GM21528 (cell line): ENCODE data around the gene LRRTM2.
"Not testable (repeated sequence)": the region's sequence is repeated elsewhere in the genome, so short reads cannot be mapped to it uniquely, and the experiment has no call there.

Experiments
- ATAC-seq: cut with Tn5 transposase; IDR thresholded peaks from one replicate; pipeline ENCODE4 v1.9.1; 2021; ENCODE audit warnings: mild to moderate bottlenecking, moderate library complexity; ENCODE audit not compliant: unreplicated experiment, low FRiP score

Gene LRRTM2

DNA sequence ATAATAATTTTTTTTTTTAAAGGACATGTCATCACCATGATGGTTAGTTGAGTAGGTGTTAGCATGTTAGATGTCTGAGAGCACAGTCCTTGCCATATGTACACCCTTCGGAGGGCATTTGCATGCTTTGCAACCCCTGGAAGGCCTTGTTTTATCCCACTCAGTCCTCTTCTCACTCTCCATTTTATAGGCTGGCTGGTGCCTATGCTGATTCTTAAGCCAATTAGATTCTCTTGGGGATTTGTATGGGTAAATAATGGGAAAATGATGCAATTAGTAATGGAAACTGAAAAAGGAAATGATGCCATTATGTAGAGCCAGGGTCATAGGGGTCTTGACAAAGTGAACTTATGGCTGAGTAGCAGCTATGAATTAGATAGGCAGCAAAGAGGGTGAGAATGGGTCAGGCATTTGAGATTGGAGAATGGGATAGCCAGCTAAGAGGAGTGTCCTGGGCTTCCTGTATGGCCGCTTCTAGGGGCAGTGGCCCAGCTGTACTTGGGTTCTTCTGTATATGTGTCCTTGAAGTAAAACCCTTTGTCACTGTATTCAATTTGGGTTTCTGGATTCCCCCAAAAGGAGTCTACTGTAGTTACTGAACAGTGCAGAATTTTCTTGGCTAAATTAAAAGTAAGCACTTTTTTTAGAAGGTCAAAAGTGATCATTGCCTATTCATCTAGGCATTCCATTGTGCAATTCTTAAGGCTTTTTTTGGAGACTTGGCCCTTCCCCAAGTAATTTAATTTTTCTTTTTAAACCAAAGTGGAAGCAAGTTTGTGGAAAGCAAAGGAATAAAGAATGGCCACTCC, 31.6 kb downstream of the LRRTM2 start:
- ATAC-seq = no peak

DNA sequence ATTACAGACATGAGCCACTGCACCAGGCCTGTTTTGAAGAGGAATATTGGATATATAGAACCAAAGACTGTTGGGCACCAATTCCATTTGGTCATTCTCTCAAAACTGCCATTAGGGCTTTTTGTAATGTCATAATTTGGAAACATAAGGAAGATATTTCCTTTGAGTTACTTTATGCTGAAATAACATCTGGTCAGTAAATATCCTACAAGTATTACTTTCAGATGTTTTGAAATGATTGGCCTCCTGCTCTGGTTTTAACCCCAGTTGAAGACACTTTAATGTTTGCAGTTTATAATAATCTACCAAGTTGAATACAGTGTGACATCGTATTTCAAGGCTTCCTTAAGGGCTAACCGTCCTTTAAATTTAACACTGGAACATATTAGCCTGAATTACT, 33.6 kb downstream of the LRRTM2 start:
- no peak for ATAC-seq

DNA sequence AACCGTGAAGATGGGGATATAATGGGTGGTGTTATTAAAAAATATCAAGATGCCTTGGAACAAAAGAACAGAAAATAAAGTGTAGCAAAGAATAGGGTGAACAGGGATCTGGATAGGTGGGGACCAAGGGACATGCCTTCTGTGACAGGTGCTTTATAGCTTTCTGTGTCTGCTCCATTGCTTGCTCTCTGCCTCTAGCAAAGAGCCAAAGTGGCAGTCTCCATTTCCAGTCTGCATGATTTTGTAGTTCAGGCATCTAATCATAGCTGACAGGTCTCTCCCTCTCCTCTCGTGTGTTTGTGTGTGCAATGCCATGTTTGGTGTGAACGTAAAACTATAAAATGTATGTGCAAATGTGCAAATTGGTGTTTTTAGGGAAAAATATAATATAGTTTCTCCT, 35.0 kb downstream of the LRRTM2 start:
- ATAC-seq = no peak

DNA sequence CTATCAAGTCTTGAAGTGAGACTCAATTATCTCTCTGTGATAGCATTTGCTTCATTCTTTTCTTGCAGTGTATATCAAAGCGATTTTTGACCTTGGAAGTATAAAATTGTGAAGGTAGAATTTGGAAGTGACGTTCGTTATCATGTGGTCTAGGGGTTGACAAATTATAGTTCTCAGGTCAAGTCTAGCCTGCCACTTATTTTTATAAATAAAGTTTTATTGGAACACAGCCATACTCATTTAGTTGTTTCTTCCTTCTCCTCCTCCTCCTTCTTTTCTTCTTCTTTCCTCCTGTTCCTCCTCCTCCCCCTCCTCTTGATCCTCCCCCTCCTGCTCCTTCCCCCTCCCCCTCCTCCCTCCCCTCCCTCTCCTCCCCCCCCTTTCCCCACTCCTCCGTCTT, 38.0 kb downstream of the LRRTM2 start:
- ATAC-seq = no peak

DNA sequence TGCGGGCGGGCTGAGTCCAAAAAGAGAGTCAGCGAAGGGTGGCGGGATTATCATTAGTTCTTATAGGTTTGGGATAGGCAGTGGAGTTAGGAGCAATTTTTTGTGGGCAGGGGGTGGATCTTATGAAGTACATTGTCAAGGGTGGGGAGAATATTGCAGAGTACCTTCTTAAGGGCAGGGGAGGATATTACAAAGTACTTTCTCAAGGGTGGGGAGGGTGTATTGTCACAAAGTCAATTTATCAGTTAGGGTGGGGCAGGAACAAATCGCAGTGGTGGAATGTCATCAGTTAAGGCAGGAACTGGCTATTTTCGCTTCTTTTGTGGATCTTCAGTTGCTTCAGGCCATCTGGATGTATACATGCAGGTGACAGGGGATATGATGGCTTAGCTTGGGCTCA, 40.3 kb downstream of the LRRTM2 start:
- ATAC-seq = not testable (repeated sequence)

DNA sequence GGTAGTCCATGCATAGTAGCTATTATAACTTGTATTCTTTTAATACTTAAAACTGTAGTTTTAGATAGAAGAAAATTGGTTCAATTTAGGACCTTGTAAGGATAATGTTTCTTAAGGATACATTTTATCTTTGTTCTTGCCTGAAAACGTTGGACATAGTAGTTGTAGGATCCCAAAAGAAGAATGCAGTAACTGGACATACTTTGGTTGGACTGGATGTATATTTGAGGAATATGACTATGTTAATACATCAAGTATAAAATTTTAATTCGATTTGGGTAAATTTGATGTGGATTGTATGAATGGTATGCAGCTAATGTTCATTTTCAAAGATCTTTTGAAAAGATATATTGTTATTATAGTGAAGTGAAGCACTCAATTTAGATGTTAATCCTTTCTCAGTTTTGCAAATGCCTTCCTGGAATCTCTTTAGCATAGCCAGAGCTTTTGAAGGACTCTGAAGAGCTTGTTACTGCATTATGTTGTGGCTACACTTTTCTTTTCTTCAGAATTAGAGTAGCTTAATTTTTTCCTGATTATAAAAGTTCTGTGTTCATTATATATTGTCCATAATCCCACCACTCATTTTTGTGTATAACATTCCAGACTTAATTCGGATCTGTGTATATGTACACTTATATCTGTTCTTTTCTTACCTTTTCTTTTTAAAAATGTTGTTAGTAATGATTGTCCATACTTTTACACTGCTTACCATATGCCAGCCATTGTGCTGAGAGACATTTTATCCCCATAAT, 41.2 kb downstream of the LRRTM2 start:
- no peak for ATAC-seq

DNA sequence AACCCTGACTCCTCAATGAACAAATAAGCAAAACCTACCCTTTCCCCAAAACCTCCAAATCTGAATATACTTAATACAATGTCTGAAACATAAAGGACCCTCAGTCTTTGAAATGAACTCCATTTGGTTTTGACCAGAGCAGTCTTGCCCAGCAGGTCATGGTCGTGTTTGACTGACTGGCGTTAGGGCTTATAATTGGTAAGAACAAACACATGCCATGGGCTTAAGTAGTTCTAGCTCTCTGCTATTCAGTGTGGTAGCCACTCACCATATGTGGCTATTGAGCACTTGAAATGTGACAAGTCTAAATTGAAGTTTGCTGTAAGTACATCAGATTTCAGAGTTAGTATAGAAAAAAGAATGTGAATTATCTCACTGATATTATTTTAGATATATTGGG, 42.1 kb downstream of the LRRTM2 start:
- no peak for ATAC-seq

DNA sequence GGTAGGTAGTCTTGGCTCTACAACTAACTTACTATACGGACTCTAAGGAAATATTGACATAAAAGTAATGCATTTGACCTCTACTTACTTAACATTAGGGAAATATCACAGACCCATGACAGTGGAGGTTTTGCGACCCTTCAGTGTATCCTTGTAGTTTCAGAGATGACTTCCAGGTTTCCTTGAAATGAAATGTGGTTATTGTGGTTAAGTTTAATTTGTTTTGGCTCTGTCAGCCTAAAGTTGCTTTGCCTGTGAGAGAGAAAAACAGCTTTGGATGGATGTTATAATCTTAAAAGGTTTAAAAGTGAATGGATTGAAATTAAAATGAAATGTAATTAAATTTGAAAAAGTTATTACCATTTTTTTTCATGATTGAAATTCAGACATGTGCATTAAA, 42.9 kb downstream of the LRRTM2 start:
- ATAC-seq = no peak

DNA sequence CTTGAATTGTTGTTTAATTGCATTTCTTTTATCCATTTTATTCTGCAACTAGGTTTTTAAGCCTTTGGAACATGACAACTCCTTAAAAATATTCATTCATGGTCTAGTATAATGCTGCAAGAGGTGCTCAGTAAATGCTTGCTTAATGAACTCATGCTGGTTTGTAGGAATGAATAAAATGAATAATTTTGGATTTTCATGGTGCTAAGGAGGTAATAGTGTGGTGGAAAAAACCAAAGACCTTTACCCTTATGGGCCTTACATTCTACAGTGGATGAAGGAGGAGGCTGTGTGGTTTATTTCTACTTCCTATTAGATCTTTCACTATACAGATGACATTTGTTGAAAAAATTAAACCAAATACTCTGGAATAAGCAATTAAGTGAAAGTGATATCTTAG, 43.4 kb downstream of the LRRTM2 start:
- no peak for ATAC-seq

DNA sequence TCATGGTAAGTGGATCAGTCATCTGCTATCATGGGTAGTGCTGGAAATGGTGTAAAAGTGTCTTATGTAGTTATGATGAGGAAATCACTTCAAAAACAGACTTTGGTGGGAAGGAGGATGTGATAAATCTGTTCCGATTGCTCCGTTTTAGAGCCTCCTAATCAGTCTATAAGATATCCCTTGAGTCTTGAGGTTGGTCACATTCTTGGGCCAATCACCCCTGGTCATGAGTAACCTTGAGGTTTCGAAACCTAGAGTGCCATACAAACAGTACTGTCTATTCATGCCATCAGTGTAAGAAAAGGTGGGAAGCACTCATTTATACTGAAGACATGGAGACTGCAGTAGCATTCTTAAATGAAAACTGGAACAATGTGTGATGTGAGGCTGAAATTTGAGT, 45.8 kb downstream of the LRRTM2 start:
- ATAC-seq = no peak

DNA sequence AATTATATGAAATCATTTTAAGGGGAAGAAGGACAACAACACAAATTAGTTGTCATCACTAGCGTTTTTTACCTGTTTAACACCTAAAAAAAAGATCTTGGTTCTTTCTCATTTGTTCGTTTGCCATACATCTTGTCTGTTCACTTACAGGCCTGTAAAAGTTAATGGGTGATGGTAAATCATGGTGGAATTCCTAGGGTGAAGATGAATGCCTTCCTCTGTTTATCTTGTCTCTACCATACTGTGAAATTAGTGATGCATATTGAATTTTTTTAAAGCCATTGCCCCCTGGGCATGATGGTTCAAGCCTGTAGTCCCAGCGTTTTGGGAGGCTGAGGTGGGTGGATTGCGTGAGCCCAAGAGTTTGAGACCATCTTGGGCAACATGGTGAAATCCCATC, 46.6 kb downstream of the LRRTM2 start:
- no peak for ATAC-seq

DNA sequence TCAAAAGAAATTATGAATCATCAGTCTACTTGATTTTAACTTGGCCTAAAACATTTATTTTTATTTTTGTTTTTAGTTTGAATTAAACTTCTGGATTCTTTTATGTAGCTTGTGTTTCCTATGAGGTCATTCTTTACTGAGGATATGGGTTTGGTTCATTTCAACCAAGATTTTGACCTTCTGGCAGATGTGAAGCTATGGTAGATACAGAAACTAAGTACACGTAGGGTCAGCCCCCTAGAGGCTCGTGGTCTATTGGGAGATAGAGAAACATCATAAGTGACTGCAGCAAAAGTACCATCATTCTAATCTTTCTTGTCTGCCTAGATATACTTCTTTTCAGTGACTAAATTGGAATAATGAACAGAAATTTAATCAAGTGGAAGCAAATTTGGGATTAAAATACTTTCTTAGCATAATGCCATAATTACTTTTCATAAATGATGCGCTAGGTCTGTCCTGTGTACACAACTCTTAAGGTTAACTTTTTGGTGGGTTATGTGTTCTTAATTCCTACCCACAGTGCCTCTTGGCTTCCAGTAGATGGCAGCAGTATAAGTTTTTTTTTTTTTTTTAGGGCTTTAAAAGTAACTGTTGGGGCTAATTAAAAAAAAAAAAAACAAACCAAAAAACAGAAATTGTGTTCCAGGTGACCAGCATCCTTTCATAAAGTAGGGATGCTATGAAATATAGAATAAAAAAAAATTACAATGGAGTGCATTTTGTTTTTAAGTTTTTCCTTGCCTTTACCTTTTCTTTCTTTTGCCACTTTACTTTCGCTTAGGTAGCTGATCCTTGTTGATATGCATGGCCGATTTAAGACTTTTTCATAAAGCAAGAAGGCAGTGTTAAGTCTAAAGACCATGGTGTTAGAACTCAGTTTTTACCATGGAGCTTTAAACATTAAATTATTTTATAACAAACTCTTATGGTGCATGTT, 49.9 kb downstream of the LRRTM2 start:
- ATAC-seq = no peak

DNA sequence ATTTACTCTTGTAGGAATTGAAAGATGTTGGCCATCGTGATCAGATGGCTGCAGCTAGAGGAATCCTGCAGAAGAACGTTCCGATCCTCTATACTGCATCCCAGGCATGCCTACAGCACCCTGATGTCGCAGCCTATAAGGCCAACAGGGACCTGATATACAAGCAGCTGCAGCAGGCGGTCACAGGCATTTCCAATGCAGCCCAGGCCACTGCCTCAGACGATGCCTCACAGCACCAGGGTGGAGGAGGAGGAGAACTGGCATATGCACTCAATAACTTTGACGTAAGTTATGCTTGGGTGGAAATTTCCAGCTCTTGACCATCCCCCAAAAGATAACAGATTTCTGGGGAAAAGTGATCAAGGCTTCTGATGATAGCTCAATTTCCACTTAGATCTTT, 50.6 kb downstream of the LRRTM2 start:
- no peak for ATAC-seq

DNA sequence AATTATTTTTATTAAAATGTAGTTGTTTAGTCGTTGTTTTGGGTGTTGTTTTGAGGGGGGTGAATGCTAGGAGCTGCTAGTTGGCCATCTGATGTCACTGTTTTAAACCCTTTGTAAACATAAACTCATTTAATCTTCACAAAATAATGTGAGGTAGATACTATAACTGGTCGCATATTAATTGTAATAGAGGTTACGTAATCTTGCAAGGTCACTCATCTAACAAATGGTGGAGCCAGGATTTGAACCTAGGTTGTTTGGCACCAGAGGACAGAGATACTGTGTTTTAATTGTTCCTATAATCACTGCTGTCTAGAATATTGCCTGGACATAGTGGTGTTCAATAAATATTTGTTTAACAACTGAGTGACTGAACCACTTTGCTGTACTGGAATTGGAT, 54.4 kb downstream of the LRRTM2 start:
- ATAC-seq = no peak

DNA sequence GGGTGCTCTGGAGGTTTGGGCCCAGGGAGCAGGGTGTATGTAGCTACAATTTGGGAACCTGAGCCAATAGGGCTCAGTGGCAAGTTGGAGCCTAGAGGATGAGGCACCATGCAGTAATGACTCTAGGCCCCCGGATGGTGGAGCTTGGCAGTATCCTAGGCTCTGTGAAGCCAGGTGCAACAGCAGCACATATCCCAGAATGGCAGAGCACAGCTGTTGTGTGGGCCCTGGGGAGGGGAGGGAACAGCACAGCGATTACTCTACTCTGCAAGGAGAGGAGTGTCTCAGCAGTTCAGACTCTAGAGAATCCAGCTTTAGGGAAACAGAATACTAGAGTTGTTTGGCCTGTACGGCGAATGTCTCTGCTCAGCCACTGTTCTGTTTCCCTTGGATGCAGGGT, 56.1 kb downstream of the LRRTM2 start:
- no peak for ATAC-seq
